HCT116 (cell line): ENCODE measurements around the gene PLXDC1.
"Not testable (repeated sequence)": the region's sequence is repeated elsewhere in the genome, so short reads cannot be mapped to it uniquely, and the experiment has no call there.

ENCODE experiments used
- EZH2 ChIP-seq: fragments of 200-600 bp; sonication (generic); IDR thresholded peaks from 2 replicates; pipeline ENCODE4 v1.6.1; 2017; ENCODE audit warnings: antibody characterized with exemption, mixed run types
- JUND ChIP-seq: IDR thresholded peaks from 2 replicates; pipeline ENCODE4 v1.6.1; 2012
- POLR2A ChIP-seq: IDR thresholded peaks from 2 replicates; pipeline ENCODE4 v1.7.0; 2011; ENCODE audit warnings: borderline replicate concordance; ENCODE audit not compliant: insufficient read depth, insufficient read length; ENCODE audit errors: extremely low read depth
- POLR2AphosphoS5 ChIP-seq: IDR thresholded peaks from 2 replicates; pipeline ENCODE4 v1.6.1; 2011; ENCODE audit warnings: mild to moderate bottlenecking, low read depth, low read length, moderate library complexity
- REST ChIP-seq: IDR thresholded peaks from 2 replicates; pipeline ENCODE4 v1.6.1; 2012; ENCODE audit warnings: low read depth
- SP1 ChIP-seq: IDR thresholded peaks from 2 replicates; pipeline ENCODE4 v1.6.1; 2012; ENCODE audit warnings: low read depth
- SRF ChIP-seq: IDR thresholded peaks from 2 replicates; pipeline ENCODE4 v1.6.1; 2012; ENCODE audit warnings: low read depth
- TCF7L2 ChIP-seq: IDR thresholded peaks from 2 replicates; pipeline ENCODE4 v1.7.0; 2011; ENCODE audit warnings: borderline replicate concordance, inconsistent platforms; ENCODE audit not compliant: insufficient read depth, insufficient read length; ENCODE audit errors: extremely low read depth
- YY1 ChIP-seq: IDR thresholded peaks from 2 replicates; pipeline ENCODE4 v1.6.1; 2011; ENCODE audit warnings: low read length, low read depth, moderate library complexity, mild to moderate bottlenecking; ENCODE audit not compliant: insufficient replicate concordance; ENCODE audit errors: extremely low read depth
- ZNF274 ChIP-seq: fragments of 200-500 bp; sonication (Bioruptor generic); IDR thresholded peaks from 2 replicates; pipeline ENCODE4 v1.6.1; 2014; ENCODE audit warnings: mild to moderate bottlenecking, low read depth, low read length, inconsistent platforms
- TF ChIP-seq, protein P1 (sequence below), 3 experiments: fragments of 200-600 bp in 1 of 3; sonication (generic) in 1 of 3; IDR thresholded peaks in 2 of 3; conservative IDR thresholded peaks in 1 of 3; 2 replicates each; pipeline ENCODE4 v1.5.1; 2012 to 2017; ENCODE audit warnings: low read depth in 2 of 3, low read length in 2 of 3, antibody characterized with exemption in 1 of 3, borderline replicate concordance in 1 of 3, control low read depth in 1 of 3, mild to moderate bottlenecking in 1 of 3, mixed read lengths in 1 of 3, mixed run types in 1 of 3, moderate library complexity in 1 of 3; ENCODE audit not compliant: insufficient read depth in 1 of 3

DNA sequence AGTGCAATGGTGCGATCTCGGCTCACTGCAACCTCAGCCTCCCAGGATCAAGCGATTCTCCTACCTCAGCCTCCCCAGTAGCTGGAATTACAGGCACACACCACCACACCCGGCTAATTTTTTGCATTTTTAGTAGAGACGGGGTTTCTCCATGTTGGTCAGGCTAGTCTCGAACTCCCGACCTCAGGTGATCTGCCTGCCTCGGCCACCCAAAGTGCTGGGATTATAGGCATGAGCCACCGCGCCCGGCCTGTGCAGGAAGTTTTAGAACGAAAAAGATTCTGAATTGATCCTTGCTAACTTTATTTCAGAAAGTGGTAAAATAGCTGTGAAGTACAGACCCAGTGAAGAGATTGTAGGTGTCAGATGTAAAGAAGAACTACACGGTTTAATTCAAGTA, 125.1 kb downstream of the PLXDC1 start:
- not testable (repeated sequence) for TF ChIP-seq JUND, EZH2, REST, POLR2AphosphoS5, ZNF274, POLR2A, TCF7L2, SP1, YY1, SRF
- TF ChIP-seq, protein P1, sequence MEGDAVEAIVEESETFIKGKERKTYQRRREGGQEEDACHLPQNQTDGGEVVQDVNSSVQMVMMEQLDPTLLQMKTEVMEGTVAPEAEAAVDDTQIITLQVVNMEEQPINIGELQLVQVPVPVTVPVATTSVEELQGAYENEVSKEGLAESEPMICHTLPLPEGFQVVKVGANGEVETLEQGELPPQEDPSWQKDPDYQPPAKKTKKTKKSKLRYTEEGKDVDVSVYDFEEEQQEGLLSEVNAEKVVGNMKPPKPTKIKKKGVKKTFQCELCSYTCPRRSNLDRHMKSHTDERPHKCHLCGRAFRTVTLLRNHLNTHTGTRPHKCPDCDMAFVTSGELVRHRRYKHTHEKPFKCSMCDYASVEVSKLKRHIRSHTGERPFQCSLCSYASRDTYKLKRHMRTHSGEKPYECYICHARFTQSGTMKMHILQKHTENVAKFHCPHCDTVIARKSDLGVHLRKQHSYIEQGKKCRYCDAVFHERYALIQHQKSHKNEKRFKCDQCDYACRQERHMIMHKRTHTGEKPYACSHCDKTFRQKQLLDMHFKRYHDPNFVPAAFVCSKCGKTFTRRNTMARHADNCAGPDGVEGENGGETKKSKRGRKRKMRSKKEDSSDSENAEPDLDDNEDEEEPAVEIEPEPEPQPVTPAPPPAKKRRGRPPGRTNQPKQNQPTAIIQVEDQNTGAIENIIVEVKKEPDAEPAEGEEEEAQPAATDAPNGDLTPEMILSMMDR (IDR thresholded peaks at IDR 0.05 in 2 of 3, conservative IDR thresholded peaks at IDR 0.05 in 1 of 3; ENCODE audit: borderline replicate concordance in 1 of 3, insufficient read depth in 1 of 3, low read depth in 2 of 3, low read length in 2 of 3), result not testable (repeated sequence)
